Loucy (cell line): ENCODE data around the gene CLEC2L.

Experiments used
- H2AFZ ChIP-seq: fragments of 200-600 bp; sonication (generic); 2 replicates; pipeline ENCODE4 v1.6.0; 2016; ENCODE audit warnings: antibody characterized with exemption, mild to moderate bottlenecking, low read length, moderate library complexity
- H3F3A ChIP-seq: fragments of 200-600 bp; 2 replicates; pipeline ENCODE4 v1.6.0; 2016; ENCODE audit warnings: antibody characterized with exemption, low read depth, mild to moderate bottlenecking
- H3K27me3 ChIP-seq: fragments of 200-600 bp; sonication (generic); 2 replicates; pipeline ENCODE4 v1.6.1; 2014; ENCODE audit warnings: low read length, mild to moderate bottlenecking; ENCODE audit not compliant: insufficient read depth, poor library complexity, severe bottlenecking
- H3K36me3 ChIP-seq: fragments of 200-600 bp; sonication (generic); 2 replicates; pipeline ENCODE4 v1.6.1; 2016; ENCODE audit warnings: low read length; ENCODE audit not compliant: insufficient read depth
- H3K4me1 ChIP-seq: fragments of 200-600 bp; sonication (generic); 2 replicates; pipeline ENCODE4 v1.5.1; 2014; ENCODE audit warnings: low read length, mild to moderate bottlenecking; ENCODE audit not compliant: insufficient read depth, poor library complexity, severe bottlenecking
- H3K4me2 ChIP-seq: fragments of 200-600 bp; sonication (generic); 2 replicates; pipeline ENCODE4 v1.6.0; 2014; ENCODE audit warnings: antibody characterized with exemption, low read length, low read depth, mild to moderate bottlenecking; ENCODE audit not compliant: poor library complexity, severe bottlenecking
- H3K4me3 ChIP-seq: fragments of 200-600 bp; sonication (generic); 2 replicates; pipeline ENCODE4 v1.5.1; 2014; ENCODE audit warnings: low read length, mild to moderate bottlenecking, mixed read lengths; ENCODE audit not compliant: poor library complexity, severe bottlenecking
- H3K79me2 ChIP-seq: fragments of 200-600 bp; sonication (generic); 2 replicates; pipeline ENCODE4 v1.6.1; 2014; ENCODE audit warnings: low read length; ENCODE audit not compliant: insufficient read depth
- H3K9ac ChIP-seq: fragments of 200-600 bp; sonication (generic); 2 replicates; pipeline ENCODE4 v1.6.0; 2014; ENCODE audit warnings: mild to moderate bottlenecking, low read depth, low read length, moderate library complexity; ENCODE audit not compliant: poor library complexity, severe bottlenecking
- H3K9me2 ChIP-seq: fragments of 200-600 bp; sonication (generic); replicated peaks from 2 replicates; pipeline ENCODE4 v1.6.1; 2016; ENCODE audit warnings: low read depth, low read length, mixed read lengths
- H3K9me3 ChIP-seq: fragments of 200-600 bp; sonication (generic); 2 replicates; pipeline ENCODE4 v1.6.1; 2014; ENCODE audit warnings: mild to moderate bottlenecking, antibody characterized with exemption, low read length, low read depth; ENCODE audit not compliant: insufficient read depth
- H4K20me1 ChIP-seq: fragments of 200-600 bp; sonication (generic); 2 replicates; pipeline ENCODE4 v1.6.0; 2014; ENCODE audit warnings: antibody characterized with exemption, low read length, mild to moderate bottlenecking; ENCODE audit not compliant: insufficient read depth, poor library complexity, severe bottlenecking
- CTCF ChIP-seq: fragments of 200-600 bp; sonication (generic); conservative IDR thresholded peaks from 2 replicates; pipeline ENCODE4 v1.5.1; 2014; ENCODE audit warnings: mild to moderate bottlenecking, antibody characterized with exemption, low read length
- EZH2phosphoT487 ChIP-seq: fragments of 200-600 bp; IDR thresholded peaks from 2 replicates; pipeline ENCODE4 v1.6.1; 2018; ENCODE audit warnings: antibody characterized with exemption, mild to moderate bottlenecking, moderate library complexity, borderline replicate concordance

CLEC2L gene

GRCh38 chr7:139572071-139572470 lies 48.6 kb downstream of the CLEC2L start:
- Histone ChIP-seq H3K36me3 (peaks cover 11% of the 10 kb centered on the region; the same call in 1 of the 2 replicates), H4K20me1 (no peaks in the 10 kb centered on the region), H3K9ac (no peak overlapping the region), H3K4me1 (no peaks in the 10 kb centered on the region), H3K4me3 (no peak overlapping the region), H3K4me2 (no peak overlapping the region), H3F3A (no peaks in the 10 kb centered on the region), H3K9me3 (no peaks in the 10 kb centered on the region), H3K27me3 (no peaks in the 10 kb centered on the region), H3K9me2 (no peaks in the 10 kb centered on the region), H2AFZ (no peak overlapping the region), H3K79me2 (no peaks in the 10 kb centered on the region)
- TF ChIP-seq EZH2phosphoT487 (no peak), CTCF (no peak)

GRCh38 chr7:139572704-139573385 lies 49.4 kb downstream of the CLEC2L start:
- peaks cover 11% of the 10 kb centered on the region; the same call in 1 of the 2 replicates for H3K36me3 ChIP-seq

GRCh38 chr7:139573871-139574270 lies 50.4 kb downstream of the CLEC2L start:
- Histone ChIP-seq H3K36me3 (peaks cover 11% of the 10 kb centered on the region; the same call in 1 of the 2 replicates), H3K79me2 (no peaks in the 10 kb centered on the region)

More at GRCh38 chr7:139572704-139573385, 49.4 kb downstream of the CLEC2L start:
- Histone ChIP-seq H3K9me3 (no peaks in the 10 kb centered on the region), H3K27me3 (no peaks in the 10 kb centered on the region), H3K79me2 (no peaks in the 10 kb centered on the region), H3F3A (no peaks in the 10 kb centered on the region), H3K4me2 (no peak overlapping the region), H3K4me3 (no peak overlapping the region), H3K4me1 (no peaks in the 10 kb centered on the region), H3K9ac (no peak overlapping the region), H3K9me2 (no peaks in the 10 kb centered on the region), H2AFZ (no peak overlapping the region), H4K20me1 (no peaks in the 10 kb centered on the region)
- no peak for TF ChIP-seq CTCF
- TF ChIP-seq EZH2phosphoT487 = no peak

More at GRCh38 chr7:139573871-139574270, 50.4 kb downstream of the CLEC2L start:
- H3K4me2 ChIP-seq = no peak overlapping the region
- H3K27me3 ChIP-seq = no peaks in the 10 kb centered on the region
- TF ChIP-seq CTCF = no peak
- no peak for TF ChIP-seq EZH2phosphoT487
- H3F3A ChIP-seq = no peaks in the 10 kb centered on the region
- H4K20me1 ChIP-seq = no peaks in the 10 kb centered on the region
- no peak overlapping the region for H3K9ac ChIP-seq
- no peaks in the 10 kb centered on the region for H3K9me3 ChIP-seq
- no peak overlapping the region for H3K4me3 ChIP-seq
- no peaks in the 10 kb centered on the region for H3K4me1 ChIP-seq
- no peak overlapping the region for H2AFZ ChIP-seq
- no peaks in the 10 kb centered on the region for H3K9me2 ChIP-seq
